CD4-positive, alpha-beta T cell treated with Interleukin-17A for 4 hours (primary cell): ENCODE results near the gene SLC38A10.

Experiments used
- DNase-seq: peaks from one replicate; pipeline ENCODE4 v3.0.0-alpha.2; 2020; ENCODE audit warnings: mixed read lengths

SLC38A10 gene

GRCh38 chr17:81251709-81252301 is 43.3 kb downstream of the SLC38A10 start:
- DNase-seq = no peak

- DNase-seq = no peak
These were observed 43.9 kb downstream of the SLC38A10 start for GRCh38 chr17:81251094-81251708.

- DNase-seq = no peak
These were observed 44.6 kb downstream of the SLC38A10 start for GRCh38 chr17:81250286-81251093.

- DNase-seq = no peak
These were observed 45.7 kb downstream of the SLC38A10 start for GRCh38 chr17:81249223-81250040.

- no peak for DNase-seq
These were observed 46.5 kb downstream of the SLC38A10 start for GRCh38 chr17:81248649-81249048.

GRCh38 chr17:81247339-81247990 is 47.6 kb downstream of the SLC38A10 start:
- no peak for DNase-seq

- DNase-seq = no peak
These were observed 48.3 kb downstream of the SLC38A10 start for GRCh38 chr17:81246679-81247338.

GRCh38 chr17:81246343-81246670 is 48.8 kb downstream of the SLC38A10 start:
- DNase-seq = no peak

GRCh38 chr17:81245665-81246342 is 49.3 kb downstream of the SLC38A10 start:
- no peak for DNase-seq

- DNase-seq = no peak
These were observed 50.0 kb downstream of the SLC38A10 start for GRCh38 chr17:81245024-81245664.

GRCh38 chr17:81244358-81245023 is 50.6 kb downstream of the SLC38A10 start:
- DNase-seq = no peak

GRCh38 chr17:81243333-81243664 is 51.8 kb downstream of the SLC38A10 start:
- no peak for DNase-seq

- DNase-seq = no peak
These were observed 52.4 kb downstream of the SLC38A10 start for GRCh38 chr17:81242421-81243332.

GRCh38 chr17:81241648-81242420 is 53.3 kb downstream of the SLC38A10 start:
- peak; percentile 71 for DNase-seq

GRCh38 chr17:81241203-81241602 is 53.9 kb downstream of the SLC38A10 start:
- no peak for DNase-seq

- DNase-seq = no peak
These were observed 54.3 kb downstream of the SLC38A10 start for GRCh38 chr17:81240761-81241160.

GRCh38 chr17:81239714-81240555 is 55.2 kb downstream of the SLC38A10 start:
- DNase-seq = peak; percentile 14
